Stomach (tissue), 4 donors: ENCODE measurements around the gene ATP8B4.

Experiments
- CTCF ChIP-seq, 7 experiments: fragments of 450-650 bp in 4 of 7; fragments of 200-600 bp in 3 of 7; sonication (generic) in 3 of 7; IDR thresholded peaks; one replicate each; pipeline ENCODE4 v1.5.1; 2016 to 2019; ENCODE audit warnings: antibody characterized with exemption in 7 of 7, control low read depth in 2 of 7, mild to moderate bottlenecking in 1 of 7
- POLR2A ChIP-seq, 4 donors: fragments of 450-650 bp; IDR thresholded peaks; one replicate each; pipeline ENCODE4 v1.6.1; 2016; ENCODE audit warnings: antibody characterized with exemption in 4 of 4, control low read depth in 2 of 4, mild to moderate bottlenecking in 1 of 4, moderate library complexity in 1 of 4

GRCh38 chr15:50066202-50066601 lies 52.8 kb downstream of the ATP8B4 start:
- TF ChIP-seq CTCF (IDR thresholded peaks at IDR 0.05) (no peak), POLR2A (IDR thresholded peaks at IDR 0.05) (no peak)
